HG03135 (cell line): ENCODE results near the gene PZP.

Experiments
- ATAC-seq: cut with Tn5 transposase; IDR thresholded peaks from one replicate; pipeline ENCODE4 v1.9.1; 2021; ENCODE audit warnings: mild to moderate bottlenecking, moderate library complexity; ENCODE audit not compliant: unreplicated experiment

The PZP gene

DNA sequence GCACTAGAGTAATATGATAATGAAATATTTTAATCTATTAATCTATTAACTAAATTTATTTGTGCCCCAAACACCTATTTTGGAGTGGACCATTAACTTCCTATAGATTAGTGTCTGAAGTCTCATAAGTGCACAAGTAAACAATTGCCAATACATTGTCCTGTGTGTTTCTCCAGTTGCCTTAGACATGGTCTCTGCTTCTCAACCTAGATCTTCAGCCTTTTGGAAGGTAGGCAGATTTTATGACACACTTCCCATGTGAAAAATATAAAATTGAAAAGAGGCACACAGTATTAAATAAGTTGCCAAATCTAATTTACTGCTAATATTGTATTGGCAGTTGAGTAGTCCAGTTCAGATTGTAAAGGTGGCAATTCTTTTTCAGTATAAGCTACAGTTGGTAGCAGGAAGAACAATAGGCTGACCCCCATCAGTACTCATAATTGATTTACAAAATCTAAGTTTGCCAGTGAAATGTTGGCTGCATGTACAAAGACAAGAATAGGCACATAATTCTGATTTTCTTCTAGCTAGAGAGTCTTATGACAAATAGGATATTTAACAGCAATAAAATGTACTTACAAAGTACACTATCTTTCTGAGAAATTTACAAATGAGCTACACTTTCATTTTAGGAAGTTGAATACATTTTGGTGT lies 103.3 kb downstream of the PZP start:
- ATAC-seq: no peak

DNA sequence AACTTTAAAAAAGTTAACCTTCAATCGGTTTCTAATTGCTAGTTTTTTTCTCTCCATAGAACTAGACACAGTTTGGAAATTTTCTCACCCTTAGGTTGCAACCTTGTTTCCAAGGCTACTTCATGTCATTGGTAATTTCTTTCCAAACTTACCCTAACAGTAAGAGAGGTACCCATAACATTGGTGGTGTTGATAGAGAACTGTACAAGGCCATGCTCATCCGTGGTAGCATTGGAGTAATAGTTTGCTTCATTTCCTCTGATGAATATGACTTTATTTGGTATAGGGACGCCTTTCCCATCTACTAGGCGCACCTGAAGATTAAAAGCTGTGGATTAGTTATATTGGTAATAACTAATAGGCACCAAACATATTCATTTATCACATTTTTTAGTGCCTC lies 104.1 kb downstream of the PZP start:
- ATAC-seq: no peak

- ATAC-seq: no peak
These were observed 104.9 kb downstream of the PZP start for GRCh38 chr12:9103050-9103849.

GRCh38 chr12:9101018-9101687 lies 107.0 kb downstream of the PZP start:
- ATAC-seq: no peak

- ATAC-seq: no peak
These were observed 108.5 kb downstream of the PZP start for GRCh38 chr12:9099552-9100190.
